GM18907 (cell line): Measurements from ENCODE around the gene ORM1.
"Not testable (repeated sequence)": the region's sequence is repeated elsewhere in the genome, so short reads cannot be mapped to it uniquely, and the experiment has no call there.

ENCODE experiments used
- ATAC-seq: cut with Tn5 transposase; IDR thresholded peaks from one replicate; pipeline ENCODE4 v1.9.1; 2021; ENCODE audit warnings: mild to moderate bottlenecking, moderate library complexity; ENCODE audit not compliant: unreplicated experiment

Gene ORM1

DNA sequence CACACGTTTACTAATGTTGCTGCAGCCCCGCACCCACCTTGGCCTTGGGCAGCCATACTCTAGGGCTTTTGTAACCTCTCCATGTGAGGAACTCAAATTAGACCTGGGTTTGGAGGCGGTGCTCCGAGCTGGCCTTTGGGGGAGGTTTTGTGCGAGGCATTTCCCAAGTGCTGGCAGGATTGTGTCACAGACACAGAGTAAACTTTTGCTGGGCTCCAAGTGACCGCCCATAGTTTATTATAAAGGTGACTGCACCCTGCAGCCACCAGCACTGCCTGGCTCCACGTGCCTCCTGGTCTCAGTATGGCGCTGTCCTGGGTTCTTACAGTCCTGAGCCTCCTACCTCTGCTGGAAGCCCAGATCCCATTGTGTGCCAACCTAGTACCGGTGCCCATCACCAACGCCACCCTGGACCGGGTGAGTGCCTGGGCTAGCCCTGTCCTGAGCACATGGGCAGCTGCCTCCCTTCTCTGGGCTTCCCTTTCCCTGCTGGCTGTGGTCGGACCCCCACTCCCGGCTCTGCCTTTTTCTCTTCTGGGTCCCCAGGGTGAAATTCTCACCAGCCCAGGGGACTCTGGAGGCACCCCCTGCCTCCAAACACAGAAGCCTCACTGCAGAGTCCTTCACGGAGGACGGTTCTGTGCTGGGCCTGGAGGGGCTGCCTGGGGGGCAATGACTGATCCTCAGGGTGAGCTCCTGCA is at the start of gene ORM1:
ORM1 (plus strand) TSS at position 268 of the 701 bp plus-strand sequence; CDS start at position 304, 36 bp downstream.
- ATAC-seq: not testable (repeated sequence)

DNA sequence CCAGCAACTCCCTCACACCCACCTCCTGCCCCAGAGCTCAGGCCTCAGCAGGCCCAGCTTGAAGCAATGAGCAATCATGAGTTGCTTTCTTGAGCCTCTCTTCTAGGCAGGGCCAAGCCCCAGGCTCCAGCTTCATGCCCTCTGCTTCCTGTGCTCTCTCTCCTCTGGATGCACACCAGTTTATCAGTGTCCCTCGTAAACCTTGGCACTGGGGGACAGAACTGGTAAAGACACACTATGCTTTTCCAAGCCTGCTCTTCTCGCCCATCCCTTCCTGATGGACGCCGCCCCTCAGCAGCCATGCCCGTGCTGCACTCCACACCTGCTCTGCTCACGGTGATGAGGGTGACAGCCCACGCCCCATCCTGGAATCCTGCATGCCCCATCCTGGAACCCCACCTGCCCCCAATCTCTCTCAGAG is 49.4 kb upstream of the ORM1 start:
- no peak for ATAC-seq

DNA sequence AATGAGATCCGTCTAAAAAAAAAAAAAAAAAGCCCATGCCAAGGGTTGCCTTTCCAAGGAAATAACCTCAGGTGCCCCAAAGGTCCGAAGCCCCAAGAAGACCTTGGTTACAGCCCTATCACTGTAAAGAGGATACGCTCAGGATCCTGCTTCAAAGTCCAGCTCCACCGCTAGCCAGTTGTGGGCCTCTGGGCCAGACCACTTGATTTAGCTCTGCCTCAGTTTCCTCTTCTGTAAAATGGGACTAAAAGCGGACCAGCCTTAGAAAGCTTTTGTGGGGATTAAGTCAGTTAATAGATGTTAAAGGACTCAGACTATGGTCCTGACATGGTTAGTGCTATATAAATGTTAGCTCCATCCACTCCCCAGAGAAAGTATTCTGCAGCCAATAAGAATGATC is 48.7 kb upstream of the ORM1 start:
- ATAC-seq: no peak

GRCh38 chr9:114275246-114276004 is 47.5 kb upstream of the ORM1 start:
- no peak for ATAC-seq

- no peak for ATAC-seq
Observed at GRCh38 chr9:114276908-114277821, 45.7 kb upstream of the ORM1 start.

DNA sequence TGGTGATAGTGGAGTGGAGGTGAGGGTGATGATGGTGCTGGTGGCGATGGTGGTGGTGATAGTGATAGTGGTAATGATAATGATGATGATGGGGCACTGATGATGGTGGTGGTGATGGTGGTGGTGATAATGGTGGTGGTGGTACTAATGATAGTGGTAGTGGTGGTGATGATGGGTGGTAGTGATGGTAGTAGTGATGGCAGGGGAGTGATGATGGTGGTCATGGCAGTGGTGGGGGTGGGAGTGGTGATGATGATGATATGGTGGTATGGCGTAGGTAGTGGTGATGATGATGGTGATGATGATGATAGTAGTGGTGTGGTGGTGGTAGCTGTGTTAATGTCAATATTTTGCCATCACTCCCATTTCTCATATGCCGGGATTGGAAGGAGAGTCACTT is 44.5 kb upstream of the ORM1 start:
- no peak for ATAC-seq

DNA sequence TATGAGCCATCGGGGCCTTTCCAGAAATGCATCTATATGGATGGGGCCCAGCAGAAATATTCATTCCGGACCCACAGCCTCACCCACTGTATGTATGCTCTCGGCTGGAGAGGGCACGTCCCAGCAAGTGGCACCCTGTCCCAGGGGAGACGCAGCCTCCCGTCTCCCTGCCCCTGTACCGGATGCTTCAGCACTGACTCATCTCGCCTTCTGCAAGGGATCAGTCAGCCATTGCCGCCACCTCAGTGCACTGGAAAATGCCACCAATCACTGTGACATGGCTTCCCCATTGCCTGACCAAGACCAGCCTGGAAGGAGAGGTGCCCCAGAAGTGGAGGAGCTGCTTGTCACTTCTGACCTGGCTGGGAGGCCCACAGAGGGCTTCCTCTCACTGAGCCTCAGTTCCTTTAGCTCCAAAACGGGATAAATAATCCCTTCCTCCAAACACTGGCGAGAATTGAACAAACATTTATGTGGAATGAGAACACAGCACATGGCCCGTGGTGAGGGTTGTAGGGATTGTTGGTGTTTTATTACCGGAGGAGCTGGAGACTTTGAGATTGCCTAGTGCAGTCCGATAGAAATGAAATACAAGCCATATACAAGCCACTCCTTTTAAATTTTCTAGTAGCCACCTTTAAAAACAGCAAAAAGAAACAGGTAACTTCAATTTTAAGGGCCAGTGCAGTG is 43.9 kb upstream of the ORM1 start:
- ATAC-seq: no peak

GRCh38 chr9:114279693-114280092 is 43.2 kb upstream of the ORM1 start:
- no peak for ATAC-seq

DNA sequence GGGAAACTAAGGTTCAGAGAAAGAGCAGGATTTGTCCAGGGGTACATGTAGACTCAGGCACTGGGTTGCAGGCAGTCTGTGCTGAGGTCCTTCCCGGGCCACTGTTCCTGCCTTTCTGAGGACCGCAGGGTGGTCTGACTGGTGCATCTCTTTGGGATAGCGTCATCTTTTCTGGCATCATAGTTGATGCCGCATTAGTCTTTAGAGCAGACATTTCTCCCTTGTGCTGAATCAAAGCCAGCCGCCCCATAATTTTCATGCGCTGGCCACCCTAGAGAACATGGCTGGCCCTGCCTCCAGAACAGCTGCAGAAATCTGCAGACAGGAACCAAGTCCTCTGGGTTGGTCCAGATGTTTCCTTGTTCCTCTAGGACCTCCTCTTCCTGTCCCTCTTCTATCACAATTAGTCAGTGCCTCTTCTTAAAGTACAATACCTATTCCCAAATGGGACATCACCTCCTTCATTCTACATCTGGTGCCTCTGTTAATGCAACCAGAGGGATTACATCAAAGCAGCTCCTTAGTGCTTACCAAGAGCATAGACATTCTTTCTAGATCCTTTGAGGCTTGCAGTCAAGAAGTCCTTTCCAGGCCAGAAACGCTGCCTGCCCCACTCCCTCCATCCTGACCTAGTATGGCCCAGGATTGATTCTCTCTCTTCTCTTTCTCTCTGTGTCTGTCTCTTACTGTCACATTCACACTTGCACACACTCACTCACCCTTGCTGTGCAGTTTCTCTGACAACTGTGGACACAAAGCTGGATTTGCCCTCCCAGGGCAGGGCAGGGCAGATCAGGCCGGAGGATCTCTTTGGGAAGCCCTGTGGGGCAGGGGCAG is 42.0 kb upstream of the ORM1 start:
- ATAC-seq: no peak

- ATAC-seq: no peak
Observed at GRCh38 chr9:114281473-114282103, 41.3 kb upstream of the ORM1 start.

DNA sequence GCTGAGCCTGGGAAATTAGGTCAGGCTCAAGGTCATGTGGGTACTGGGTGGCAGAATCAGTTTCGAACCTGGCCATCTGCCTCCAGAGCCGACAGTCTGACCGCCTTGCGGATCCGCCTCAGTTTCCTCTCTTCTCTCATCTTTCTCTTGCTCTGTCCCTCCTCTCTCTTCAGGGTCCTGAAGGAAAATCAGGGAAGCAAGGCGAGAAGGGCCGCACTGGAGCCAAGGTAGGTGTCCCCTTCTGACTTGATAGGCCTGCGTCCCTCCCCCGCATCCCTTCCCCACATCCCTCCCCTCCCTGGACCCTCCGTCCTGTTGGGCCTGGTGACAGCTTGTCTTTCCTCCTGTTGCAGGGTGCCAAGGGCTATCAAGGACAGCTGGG is 40.8 kb upstream of the ORM1 start:
- ATAC-seq: no peak

- no peak for ATAC-seq
Observed at GRCh38 chr9:114282507-114282906, 40.4 kb upstream of the ORM1 start.

DNA sequence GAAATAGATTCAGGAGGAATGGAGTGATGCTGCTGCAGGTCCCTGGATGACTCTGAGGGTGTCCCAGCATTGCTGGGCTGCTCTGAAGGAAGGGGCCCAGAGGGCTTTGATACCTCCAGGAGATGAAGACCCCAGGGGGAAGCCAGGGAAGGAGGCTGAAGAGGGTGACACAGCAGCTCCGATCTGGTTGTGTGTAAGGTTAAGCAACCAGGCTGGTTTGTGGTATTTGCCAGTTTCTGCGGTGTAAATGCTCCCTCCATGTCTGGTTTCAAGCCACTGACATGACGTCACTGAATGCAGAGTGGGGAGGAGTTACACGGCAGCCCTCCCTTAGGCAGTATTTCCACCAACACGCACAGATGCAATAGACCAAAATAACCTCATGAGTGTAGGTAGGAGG is 40.0 kb upstream of the ORM1 start:
- no peak for ATAC-seq

DNA sequence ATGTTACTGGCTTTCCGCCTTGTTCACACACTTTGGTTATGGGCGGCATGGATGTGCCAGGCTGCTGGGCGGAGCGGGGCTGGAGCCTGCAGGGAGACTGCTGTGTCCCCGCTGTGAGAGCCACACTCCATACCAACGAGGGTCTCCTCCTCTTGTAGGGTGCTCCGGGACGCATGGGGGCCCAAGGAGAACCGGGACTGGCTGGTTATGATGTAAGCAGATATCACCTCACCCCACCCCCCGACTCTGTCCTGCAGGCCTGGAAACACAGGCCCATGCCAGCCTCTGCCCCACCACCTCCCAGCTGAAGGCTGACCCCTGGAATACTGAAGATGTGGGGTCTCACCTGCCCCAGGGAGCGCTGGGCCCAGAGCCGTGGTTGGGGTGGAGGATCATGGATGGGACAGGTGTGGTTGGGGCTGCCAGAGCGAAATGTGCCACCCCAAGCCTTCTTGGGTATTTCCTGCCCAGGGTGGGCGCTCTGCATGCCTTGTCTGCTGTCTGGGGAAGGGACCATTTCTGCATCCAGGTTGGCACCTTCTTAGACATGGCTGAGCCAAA is 39.3 kb upstream of the ORM1 start:
- ATAC-seq: no peak

DNA sequence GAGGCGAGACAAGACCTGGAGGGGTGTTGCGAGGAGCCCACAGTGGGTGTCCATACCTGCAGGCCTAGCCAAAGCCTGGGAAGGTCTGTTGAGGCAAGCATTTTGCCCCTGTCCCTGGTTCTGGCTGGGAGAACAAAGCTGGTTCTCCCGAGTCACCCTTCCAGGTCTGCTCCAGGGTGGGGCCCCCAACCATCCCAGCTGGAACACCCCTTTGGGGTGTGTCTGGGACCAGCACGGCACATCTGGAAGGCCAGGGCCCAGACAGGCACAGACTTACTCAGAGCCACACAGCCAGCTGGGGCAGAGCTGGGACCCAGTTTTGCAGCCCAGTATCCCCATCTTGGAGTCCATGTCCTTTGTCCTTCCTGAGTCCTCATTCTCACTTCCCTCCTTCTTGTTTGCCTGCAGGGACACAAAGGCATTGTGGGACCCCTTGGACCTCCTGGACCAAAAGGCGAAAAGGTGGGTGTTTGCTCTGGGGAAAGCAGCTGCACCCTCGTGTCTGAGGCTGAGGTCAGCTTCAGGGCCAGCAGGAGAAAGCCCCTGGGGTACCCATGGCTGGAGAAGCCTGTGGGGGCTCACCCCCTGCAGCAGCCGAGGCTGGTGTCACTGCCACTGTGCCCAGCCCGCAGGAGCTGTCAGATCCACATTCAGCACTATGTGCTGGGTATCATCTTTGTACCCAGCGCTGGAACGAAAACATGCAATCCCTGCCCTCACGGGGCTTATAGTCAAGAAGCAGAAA is 38.4 kb upstream of the ORM1 start:
- ATAC-seq: no peak

GRCh38 chr9:114285166-114285867 is 37.6 kb upstream of the ORM1 start:
- ATAC-seq: no peak

- ATAC-seq: no peak
Observed at GRCh38 chr9:114286146-114286679, 36.7 kb upstream of the ORM1 start.
